ENCODE data around the gene EXOC4. TPM values are rescaled to one million over a fixed set of nuclear protein-coding genes. Genes with fewer than 3 reads are reported as not detected.

EXOC4 gene
- total and polyA plus RNA-seq, 2 of the 13 experiments (the other 11 are each of a cell fraction or from before 2014, with no cell fraction given), result 22.5 to 39.0 TPM

DNA sequence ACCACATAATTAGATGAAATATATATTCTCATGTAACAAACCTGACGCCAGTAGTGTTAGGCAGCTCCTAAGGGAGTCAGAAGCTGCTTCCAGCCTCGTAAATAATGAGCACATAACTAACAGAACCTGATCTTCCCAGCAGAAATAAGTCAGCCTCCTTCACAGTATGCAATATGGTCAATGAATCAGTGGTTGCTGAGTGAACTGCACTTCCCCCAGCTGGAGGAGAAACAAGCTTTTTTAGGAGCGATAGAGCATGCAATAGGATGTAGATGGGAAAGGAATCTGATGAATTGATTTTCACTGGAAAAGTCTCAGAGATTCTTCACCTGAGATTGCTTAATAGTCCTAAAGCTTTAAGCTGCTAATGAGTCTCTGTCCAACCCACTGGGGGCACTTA, 537.1 kb downstream of the EXOC4 start:
- no peaks in the 10 kb centered on the region for H4K20me1 ChIP-seq (ENCODE audit: insufficient read depth, low read length)
- no TSS peak for BruUV-seq (replicated peaks)
- no peaks in the 10 kb centered on the region for H3K36me3 ChIP-seq (replicated peaks in 1 of 2; ENCODE audit: control insufficient read depth in 1 of 2, insufficient read depth in 2 of 2, low read length in 2 of 2)
- H3K79me2 ChIP-seq (ENCODE audit: insufficient read depth, low read length), result no peaks in the 10 kb centered on the region
- H3K27ac ChIP-seq (ENCODE audit: extremely low read length, insufficient read depth, low read length), result no peak overlapping the region
- H3K9me3 ChIP-seq (ENCODE audit: low read length), result no peaks in the 10 kb centered on the region
- in situ Hi-C loops (cut with HindIII; ENCODE audit: extremely low pct_ligation_motif_present, low pct_unique_long_range_greater_than_20kb), result no loop called here
- H3K4me1 ChIP-seq (ENCODE audit: insufficient read depth, low read length), result no peaks in the 10 kb centered on the region
- FAIRE-seq (no peak), ATAC-seq (no peak), DNase-seq (ENCODE audit: low spot score) (no peak)
- intact Hi-C loops (cut with micrococcal nuclease; ENCODE audit: unreplicated experiment), result no loop called here
- POLR2A ChIA-PET, result no interaction called here
- CTCF ChIA-PET (ENCODE audit: low intra/inter-chr PET ratio, low total read pairs), result no interaction called here
- no peak overlapping the region for H2AFZ ChIP-seq (ENCODE audit: low read length)
- no peak overlapping the region for H3K4me3 ChIP-seq (replicated peaks in 1 of 3; ENCODE audit: insufficient read depth in 1 of 3, low read depth in 2 of 3, low read length in 3 of 3)
- WGBS (ENCODE audit: low lambda C conversion rate), result 98% methylated on average over 3 of the region's 3 CpGs
- no peak overlapping the region for H3K4me2 ChIP-seq (ENCODE audit: low read depth, low read length)
- no peak overlapping the region for H3K9ac ChIP-seq (ENCODE audit: insufficient read depth, low read depth, low read length)
- H3K27me3 ChIP-seq (ENCODE audit: control insufficient read depth in 1 of 2, insufficient read depth in 2 of 2, low read length in 2 of 2), result no peaks in the 10 kb centered on the region
- TF ChIP-seq ZNF552 (CRISPR knock-in tag; IDR thresholded peaks at IDR 0.05; ENCODE audit: borderline replicate concordance) (no peak), CHD2 (IDR thresholded peaks at IDR 0.05; ENCODE audit: low read depth, low read length) (no peak), CHD4 (IDR thresholded peaks at IDR 0.05; ENCODE audit: borderline replicate concordance, low read length) (no peak), ZNF432 (CRISPR knock-in tag; IDR thresholded peaks at IDR 0.05; ENCODE audit: borderline replicate concordance) (no peak), ZFP36L1 (CRISPR knock-in tag; IDR thresholded peaks at IDR 0.05) (no peak), ZNF75D (CRISPR knock-in tag; IDR thresholded peaks at IDR 0.05; ENCODE audit: borderline replicate concordance) (no peak), ZNF563 (CRISPR knock-in tag; IDR thresholded peaks at IDR 0.05) (no peak), ZNF44 (CRISPR knock-in tag; IDR thresholded peaks at IDR 0.05) (no peak)
- TF ChIP-seq, protein P1, sequence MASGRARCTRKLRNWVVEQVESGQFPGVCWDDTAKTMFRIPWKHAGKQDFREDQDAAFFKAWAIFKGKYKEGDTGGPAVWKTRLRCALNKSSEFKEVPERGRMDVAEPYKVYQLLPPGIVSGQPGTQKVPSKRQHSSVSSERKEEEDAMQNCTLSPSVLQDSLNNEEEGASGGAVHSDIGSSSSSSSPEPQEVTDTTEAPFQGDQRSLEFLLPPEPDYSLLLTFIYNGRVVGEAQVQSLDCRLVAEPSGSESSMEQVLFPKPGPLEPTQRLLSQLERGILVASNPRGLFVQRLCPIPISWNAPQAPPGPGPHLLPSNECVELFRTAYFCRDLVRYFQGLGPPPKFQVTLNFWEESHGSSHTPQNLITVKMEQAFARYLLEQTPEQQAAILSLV (CRISPR knock-in tag; IDR thresholded peaks at IDR 0.05; ENCODE audit: borderline replicate concordance), result no peak
- TF ChIP-seq, protein P2, sequence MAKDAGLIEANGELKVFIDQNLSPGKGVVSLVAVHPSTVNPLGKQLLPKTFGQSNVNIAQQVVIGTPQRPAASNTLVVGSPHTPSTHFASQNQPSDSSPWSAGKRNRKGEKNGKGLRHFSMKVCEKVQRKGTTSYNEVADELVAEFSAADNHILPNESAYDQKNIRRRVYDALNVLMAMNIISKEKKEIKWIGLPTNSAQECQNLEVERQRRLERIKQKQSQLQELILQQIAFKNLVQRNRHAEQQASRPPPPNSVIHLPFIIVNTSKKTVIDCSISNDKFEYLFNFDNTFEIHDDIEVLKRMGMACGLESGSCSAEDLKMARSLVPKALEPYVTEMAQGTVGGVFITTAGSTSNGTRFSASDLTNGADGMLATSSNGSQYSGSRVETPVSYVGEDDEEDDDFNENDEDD (CRISPR knock-in tag; IDR thresholded peaks at IDR 0.05; ENCODE audit: borderline replicate concordance), result no peak
- TF ChIP-seq, protein P3, sequence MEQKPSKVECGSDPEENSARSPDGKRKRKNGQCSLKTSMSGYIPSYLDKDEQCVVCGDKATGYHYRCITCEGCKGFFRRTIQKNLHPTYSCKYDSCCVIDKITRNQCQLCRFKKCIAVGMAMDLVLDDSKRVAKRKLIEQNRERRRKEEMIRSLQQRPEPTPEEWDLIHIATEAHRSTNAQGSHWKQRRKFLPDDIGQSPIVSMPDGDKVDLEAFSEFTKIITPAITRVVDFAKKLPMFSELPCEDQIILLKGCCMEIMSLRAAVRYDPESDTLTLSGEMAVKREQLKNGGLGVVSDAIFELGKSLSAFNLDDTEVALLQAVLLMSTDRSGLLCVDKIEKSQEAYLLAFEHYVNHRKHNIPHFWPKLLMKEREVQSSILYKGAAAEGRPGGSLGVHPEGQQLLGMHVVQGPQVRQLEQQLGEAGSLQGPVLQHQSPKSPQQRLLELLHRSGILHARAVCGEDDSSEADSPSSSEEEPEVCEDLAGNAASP (CRISPR knock-in tag; IDR thresholded peaks at IDR 0.05; ENCODE audit: borderline replicate concordance), result no peak
- TF ChIP-seq, protein P4, sequence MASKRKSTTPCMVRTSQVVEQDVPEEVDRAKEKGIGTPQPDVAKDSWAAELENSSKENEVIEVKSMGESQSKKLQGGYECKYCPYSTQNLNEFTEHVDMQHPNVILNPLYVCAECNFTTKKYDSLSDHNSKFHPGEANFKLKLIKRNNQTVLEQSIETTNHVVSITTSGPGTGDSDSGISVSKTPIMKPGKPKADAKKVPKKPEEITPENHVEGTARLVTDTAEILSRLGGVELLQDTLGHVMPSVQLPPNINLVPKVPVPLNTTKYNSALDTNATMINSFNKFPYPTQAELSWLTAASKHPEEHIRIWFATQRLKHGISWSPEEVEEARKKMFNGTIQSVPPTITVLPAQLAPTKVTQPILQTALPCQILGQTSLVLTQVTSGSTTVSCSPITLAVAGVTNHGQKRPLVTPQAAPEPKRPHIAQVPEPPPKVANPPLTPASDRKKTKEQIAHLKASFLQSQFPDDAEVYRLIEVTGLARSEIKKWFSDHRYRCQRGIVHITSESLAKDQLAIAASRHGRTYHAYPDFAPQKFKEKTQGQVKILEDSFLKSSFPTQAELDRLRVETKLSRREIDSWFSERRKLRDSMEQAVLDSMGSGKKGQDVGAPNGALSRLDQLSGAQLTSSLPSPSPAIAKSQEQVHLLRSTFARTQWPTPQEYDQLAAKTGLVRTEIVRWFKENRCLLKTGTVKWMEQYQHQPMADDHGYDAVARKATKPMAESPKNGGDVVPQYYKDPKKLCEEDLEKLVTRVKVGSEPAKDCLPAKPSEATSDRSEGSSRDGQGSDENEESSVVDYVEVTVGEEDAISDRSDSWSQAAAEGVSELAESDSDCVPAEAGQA (IDR thresholded peaks at IDR 0.05; ENCODE audit: low read depth), result no peak
- TF ChIP-seq, protein P4 (CRISPR knock-in tag; IDR thresholded peaks at IDR 0.05; ENCODE audit: borderline replicate concordance), result no peak
- TF ChIP-seq, protein P5, sequence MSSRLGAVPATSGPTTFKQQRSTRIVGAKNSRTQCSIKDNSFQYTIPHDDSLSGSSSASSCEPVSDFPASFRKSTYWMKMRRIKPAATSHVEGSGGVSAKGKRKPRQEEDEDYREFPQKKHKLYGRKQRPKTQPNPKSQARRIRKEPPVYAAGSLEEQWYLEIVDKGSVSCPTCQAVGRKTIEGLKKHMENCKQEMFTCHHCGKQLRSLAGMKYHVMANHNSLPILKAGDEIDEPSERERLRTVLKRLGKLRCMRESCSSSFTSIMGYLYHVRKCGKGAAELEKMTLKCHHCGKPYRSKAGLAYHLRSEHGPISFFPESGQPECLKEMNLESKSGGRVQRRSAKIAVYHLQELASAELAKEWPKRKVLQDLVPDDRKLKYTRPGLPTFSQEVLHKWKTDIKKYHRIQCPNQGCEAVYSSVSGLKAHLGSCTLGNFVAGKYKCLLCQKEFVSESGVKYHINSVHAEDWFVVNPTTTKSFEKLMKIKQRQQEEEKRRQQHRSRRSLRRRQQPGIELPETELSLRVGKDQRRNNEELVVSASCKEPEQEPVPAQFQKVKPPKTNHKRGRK (CRISPR knock-in tag; IDR thresholded peaks at IDR 0.05), result no peak

All from HepG2 (cell line).